ENCODE results near the gene NOD2. TPM values are rescaled to one million over a fixed set of nuclear protein-coding genes. Genes with fewer than 3 reads are reported as not detected.

Gene NOD2
- total RNA-seq, 1 donor from 2014 or later = 0.63 TPM

GRCh38 chr16:50673496-50674275, 19.7 kb upstream of the NOD2 start:
- peaks cover 11% of the 10 kb centered on the region for H3K36me3 Mint-ChIP-seq
- no peak for TF ChIP-seq CTCF (IDR thresholded peaks at IDR 0.05; ENCODE audit: unreplicated experiment)
- H3K27me3 Mint-ChIP-seq (ENCODE audit: low read depth) = no peaks in the 10 kb centered on the region
- H3K27ac Mint-ChIP-seq = no peak overlapping the region
- H3K9me3 Mint-ChIP-seq = peaks cover 16% of the 10 kb centered on the region
- H3K4me1 Mint-ChIP-seq = no peaks in the 10 kb centered on the region
- H3K4me3 Mint-ChIP-seq = no peak overlapping the region
- no peak for DNase-seq (ENCODE audit: low spot score in 2 of 2, unreplicated experiment in 2 of 2)

GRCh38 chr16:50674831-50675230, 18.6 kb upstream of the NOD2 start:
- peaks cover 11% of the 10 kb centered on the region for H3K36me3 Mint-ChIP-seq
- H3K9me3 Mint-ChIP-seq = peaks cover 16% of the 10 kb centered on the region
- no peak overlapping the region for H3K4me3 Mint-ChIP-seq
- DNase-seq (ENCODE audit: low spot score in 2 of 2, unreplicated experiment in 2 of 2) = no peak
- no peaks in the 10 kb centered on the region for H3K4me1 Mint-ChIP-seq
- no peak overlapping the region for H3K27ac Mint-ChIP-seq
- no peak for TF ChIP-seq CTCF (IDR thresholded peaks at IDR 0.05; ENCODE audit: unreplicated experiment)
- H3K27me3 Mint-ChIP-seq (ENCODE audit: low read depth) = no peaks in the 10 kb centered on the region

- Mint-ChIP-seq H3K4me3 (no peak overlapping the region), H3K9me3 (peaks cover 16% of the 10 kb centered on the region), H3K36me3 (peaks cover 11% of the 10 kb centered on the region), H3K27ac (no peak overlapping the region), H3K27me3 (ENCODE audit: low read depth) (no peaks in the 10 kb centered on the region), H3K4me1 (no peaks in the 10 kb centered on the region)
- TF ChIP-seq CTCF (IDR thresholded peaks at IDR 0.05; ENCODE audit: unreplicated experiment) = no peak
- no peak for DNase-seq (ENCODE audit: low spot score in 2 of 2, unreplicated experiment in 2 of 2)
Observed at GRCh38 chr16:50675686-50676610, 17.5 kb upstream of the NOD2 start.

GRCh38 chr16:50676684-50677225, 16.7 kb upstream of the NOD2 start:
- TF ChIP-seq CTCF (IDR thresholded peaks at IDR 0.05; ENCODE audit: unreplicated experiment) = no peak
- Mint-ChIP-seq H3K27ac (no peak overlapping the region), H3K4me1 (no peaks in the 10 kb centered on the region), H3K4me3 (no peak overlapping the region), H3K9me3 (peaks cover 9% of the 10 kb centered on the region), H3K36me3 (peaks cover 5% of the 10 kb centered on the region), H3K27me3 (ENCODE audit: low read depth) (no peaks in the 10 kb centered on the region)
- no peak for DNase-seq (ENCODE audit: low spot score in 2 of 2, unreplicated experiment in 2 of 2)

- peak; percentile 30 for TF ChIP-seq CTCF (IDR thresholded peaks at IDR 0.05; ENCODE audit: unreplicated experiment)
- peaks cover 5% of the 10 kb centered on the region for H3K9me3 Mint-ChIP-seq
- no peaks in the 10 kb centered on the region for H3K27me3 Mint-ChIP-seq (ENCODE audit: low read depth)
- no peak overlapping the region for H3K4me3 Mint-ChIP-seq
- H3K4me1 Mint-ChIP-seq = no peaks in the 10 kb centered on the region
- no peak overlapping the region for H3K27ac Mint-ChIP-seq
- DNase-seq (ENCODE audit: low spot score in 2 of 2, unreplicated experiment in 2 of 2) = no peak
- peaks cover 2% of the 10 kb centered on the region for H3K36me3 Mint-ChIP-seq
Observed at GRCh38 chr16:50677351-50677750, 16.1 kb upstream of the NOD2 start.
